Epithelial cell of proximal tubule (primary cell): ENCODE measurements around the gene DYNLT1. TPM values are rescaled to one million over a fixed set of nuclear protein-coding genes. Genes with fewer than 3 reads are reported as not detected.

Experiments used
- DNase-seq: peaks from one replicate; pipeline ENCODE4 v3.0.0-alpha.2; 2011; ENCODE audit warnings: low read depth
- H3K4me3 ChIP-seq: 2 replicates; pipeline ENCODE4 v1.5.1; 2011; ENCODE audit warnings: low read depth, mild to moderate bottlenecking, low read length
- CTCF ChIP-seq: conservative IDR thresholded peaks from 2 replicates; pipeline ENCODE4 v1.5.1; 2012; ENCODE audit warnings: low read depth, mild to moderate bottlenecking, low read length
- total RNA-seq: library from RNA; depleted of rRNA; stranded (reverse); fragments of >200 nt; gene quantifications from 2 replicates; pipeline ENCODE4 v1.2.3, GENCODE V29; 2015

The DYNLT1 gene
- total RNA-seq, 1 donor from 2014 or later, result 295 TPM

DNA sequence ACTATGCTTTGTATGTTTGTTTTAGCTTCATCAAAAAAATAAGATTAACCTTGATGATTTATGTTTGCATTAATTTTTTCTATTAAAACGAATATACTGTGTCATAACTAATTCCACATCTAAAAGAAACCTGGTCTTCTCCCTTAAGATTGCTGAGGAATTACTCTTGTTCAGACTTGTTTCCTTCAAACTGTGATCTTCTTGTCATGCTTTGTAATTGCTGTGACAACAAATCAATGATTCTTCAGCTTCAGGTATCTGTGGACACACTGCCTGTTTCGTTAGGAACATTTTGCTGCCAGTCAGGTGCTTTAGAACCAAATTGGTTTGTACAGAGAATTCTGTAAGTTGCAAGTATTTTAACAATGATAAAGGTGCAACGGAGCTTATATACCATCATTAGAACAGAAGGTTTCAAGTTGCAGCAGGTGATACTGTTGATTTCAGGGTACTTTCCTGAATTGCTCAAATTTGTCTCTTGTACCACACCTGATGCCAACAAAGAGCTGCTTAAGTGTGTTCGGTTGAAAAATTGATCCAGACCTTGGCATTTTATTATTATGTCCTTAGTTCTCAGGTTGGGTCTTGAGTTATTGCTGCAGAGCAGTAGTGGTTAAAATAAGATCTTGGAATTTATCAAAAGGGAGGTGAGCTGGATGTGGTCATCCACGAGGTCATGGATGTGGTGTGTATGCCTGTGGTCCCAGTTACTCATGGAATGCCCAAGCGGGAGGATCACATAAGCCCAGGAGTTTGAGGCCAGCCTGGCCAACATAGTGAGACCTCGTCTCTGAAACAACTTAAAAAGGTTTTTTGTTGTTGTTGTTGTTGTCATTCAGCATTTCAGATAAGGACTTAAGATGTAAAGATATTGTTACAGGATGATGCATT, 24.8 kb upstream of the DYNLT1 start:
- DNase-seq, result no peak
- H3K4me3 ChIP-seq, result no peak overlapping the region
- no peak for TF ChIP-seq CTCF

DNA sequence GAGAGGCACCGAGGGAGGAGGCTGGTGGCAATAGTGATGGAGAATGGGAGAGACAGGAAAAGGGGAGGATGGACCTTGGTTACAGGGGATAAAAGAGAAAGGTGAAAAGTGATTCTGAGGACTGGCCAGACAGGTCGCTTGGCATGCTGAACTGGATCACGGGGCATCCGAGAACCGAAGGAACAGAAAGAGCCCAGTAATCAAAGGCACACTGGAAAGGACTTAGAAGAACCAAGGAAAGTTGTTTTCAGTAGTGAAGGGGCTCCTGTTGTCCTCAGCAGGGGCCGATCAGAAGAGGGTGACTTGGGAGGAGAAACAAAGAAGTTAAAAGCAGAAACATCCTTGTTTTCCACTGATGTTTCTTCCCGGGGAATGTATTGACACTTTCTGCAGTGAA, 24.2 kb upstream of the DYNLT1 start:
- no peak for TF ChIP-seq CTCF
- H3K4me3 ChIP-seq, result no peak overlapping the region
- DNase-seq, result no peak

DNA sequence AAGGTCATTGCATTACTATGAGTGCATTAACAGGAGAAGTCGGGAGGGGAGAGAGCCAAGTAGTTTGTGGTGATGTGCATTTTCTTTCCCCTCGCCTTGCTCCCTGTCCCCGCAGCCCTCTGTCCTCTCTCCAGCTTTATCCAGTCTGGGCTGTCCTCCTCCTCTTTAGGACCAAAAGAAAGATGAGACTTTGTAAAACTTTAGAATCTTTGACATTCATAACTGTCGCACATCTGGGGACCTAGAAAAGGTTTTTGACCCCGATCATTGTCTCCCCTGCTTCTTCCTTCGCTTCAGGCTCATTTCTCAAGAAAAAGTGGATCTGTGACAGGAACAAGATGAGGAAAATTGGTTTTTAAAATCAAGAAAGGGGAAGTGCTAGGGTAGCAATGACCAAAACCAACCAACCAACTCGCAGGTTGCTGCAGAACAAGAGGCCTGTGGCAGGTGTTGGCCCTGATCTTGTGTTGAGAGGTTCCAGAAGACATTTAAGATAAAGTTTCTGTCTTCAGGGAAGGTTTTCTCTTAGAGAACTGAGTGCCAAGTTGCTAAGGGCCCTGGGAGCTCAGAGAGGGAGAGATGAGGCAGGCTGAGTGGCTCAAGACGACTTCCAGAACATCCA, 22.9 kb upstream of the DYNLT1 start:
- DNase-seq, result no peak
- no peak overlapping the region for H3K4me3 ChIP-seq
- no peak for TF ChIP-seq CTCF

GRCh38 chr6:158666628-158667359, 22.3 kb upstream of the DYNLT1 start:
- no peak for TF ChIP-seq CTCF
- H3K4me3 ChIP-seq, result no peak overlapping the region
- no peak for DNase-seq

- TF ChIP-seq CTCF, result no peak
- no peak for DNase-seq
- no peak overlapping the region for H3K4me3 ChIP-seq
Observed at GRCh38 chr6:158665332-158665731, 20.8 kb upstream of the DYNLT1 start.

GRCh38 chr6:158663625-158664165, 19.2 kb upstream of the DYNLT1 start:
- no peak for TF ChIP-seq CTCF
- no peak for DNase-seq
- H3K4me3 ChIP-seq, result no peak overlapping the region
